GM12878 (cell line): ENCODE measurements around the gene ERN2. TPM values are rescaled to one million over a fixed set of nuclear protein-coding genes. Genes with fewer than 3 reads are reported as not detected.

Experiments used
- ATAC-seq: fragments of 200-7000 bp; cut with Tn5 transposase; 3 replicates; pipeline ENCODE4 v1.9.1; 2020; ENCODE audit warnings: mild to moderate bottlenecking, moderate library complexity
- BruUV-seq: library from RNA; stranded (reverse); fragments of 400-500 nt; replicated peaks from 2 replicates; lab custom pipeline; 2021; lab: Mats Ljungman, UMichigan
- CTCF ChIA-PET: fragments of 300-600 bp; sonication (Branson Sonifier 250); formaldehyde crosslinking; extraction: SDS; loops from one replicate; lab custom pipeline; 2021; ENCODE audit warnings: inconsistent platforms; lab: Yijun Ruan, JAX
- POLR2A ChIA-PET: fragments of 350-600 bp; formaldehyde crosslinking; extraction: SDS; loops from one replicate; lab custom pipeline; 2021; ENCODE audit warnings: inconsistent platforms; lab: Charles Lee
- RAD21 ChIA-PET: fragments of 300-600 bp; sonication (Branson Sonifier 250); formaldehyde crosslinking; loops from one replicate; lab custom pipeline; 2023; ENCODE audit warnings: antibody characterized with exemption; ENCODE audit not compliant: unreplicated experiment; lab: Charles Lee
- SMC1A ChIA-PET: fragments of 300-600 bp; sonication (Branson Sonifier 250); formaldehyde crosslinking; loops from one replicate; lab custom pipeline; 2023; ENCODE audit not compliant: unreplicated experiment, uncharacterized antibody; lab: Charles Lee
- DNase-seq: peaks from one replicate; pipeline ENCODE4 v3.0.0-alpha.2; 2011; ENCODE audit warnings: low read depth, low spot score
- FAIRE-seq: peaks from 3 replicates; lab custom pipeline; 2011; peaks lifted over from hg19 to GRCh38; lab: Jason Lieb, UNC
- H2AFZ ChIP-seq: 2 replicates; pipeline ENCODE4 v1.6.0; 2011; ENCODE audit warnings: low read depth, low read length, control low read depth; ENCODE audit not compliant: control insufficient read depth
- H3K27ac ChIP-seq: 2 replicates; pipeline ENCODE4 v1.5.1; 2011; ENCODE audit warnings: control low read depth; ENCODE audit not compliant: control insufficient read depth, insufficient read depth
- H3K27me3 ChIP-seq, 2 experiments: replicated peaks in 1 of 2; 2 replicates each; pipeline versions ENCODE4 v1.6.0 to v1.6.1; 2011; ENCODE audit warnings: low read length in 1 of 2; ENCODE audit not compliant: control insufficient read depth in 2 of 2, insufficient read depth in 2 of 2
- H3K36me3 ChIP-seq, 2 experiments: 2 replicates each; pipeline ENCODE4 v1.5.1; 2011; ENCODE audit warnings: low read length in 1 of 2; ENCODE audit not compliant: control insufficient read depth in 2 of 2, insufficient read depth in 2 of 2
- H3K4me1 ChIP-seq: 2 replicates; pipeline ENCODE4 v1.6.1; 2011; ENCODE audit warnings: mild to moderate bottlenecking, low read length, moderate library complexity, mixed read lengths; ENCODE audit not compliant: control insufficient read depth, insufficient read depth
- H3K4me2 ChIP-seq: 2 replicates; pipeline ENCODE4 v1.6.0; 2011; ENCODE audit warnings: control low read depth; ENCODE audit not compliant: control insufficient read depth, insufficient read depth
- H3K4me3 ChIP-seq: fragments of 200-600 bp; sonication (generic); 2 replicates; pipeline ENCODE4 v1.5.1; 2016
- H3K79me2 ChIP-seq: 2 replicates; pipeline ENCODE4 v1.6.0; 2011; ENCODE audit warnings: low read length; ENCODE audit not compliant: control insufficient read depth, insufficient read depth
- H3K9ac ChIP-seq: 2 replicates; pipeline ENCODE4 v1.8.0; 2011; ENCODE audit warnings: low read length, control low read depth, mixed read lengths; ENCODE audit not compliant: control insufficient read depth, insufficient read depth
- H3K9me3 ChIP-seq: replicated peaks from 3 replicates; pipeline ENCODE4 v1.5.1; 2011; ENCODE audit warnings: mild to moderate bottlenecking, low read length; ENCODE audit not compliant: control insufficient read depth, insufficient read depth
- H4K20me1 ChIP-seq: 2 replicates; pipeline ENCODE4 v1.6.0; 2011; ENCODE audit not compliant: control insufficient read depth, insufficient read depth
- BMI1 ChIP-seq: fragments of 450-650 bp; IDR thresholded peaks from 2 replicates; pipeline ENCODE4 v1.6.1; 2016; ENCODE audit warnings: mild to moderate bottlenecking, moderate library complexity, borderline replicate concordance
- CREB1 ChIP-seq: IDR thresholded peaks from 2 replicates; pipeline ENCODE4 v1.6.1; 2012; ENCODE audit warnings: low read depth, mild to moderate bottlenecking, inconsistent platforms
- IKZF2 ChIP-seq, 2 experiments: fragments of 450-650 bp; IDR thresholded peaks; 2 replicates each; pipeline ENCODE4 v1.6.1; 2017; ENCODE audit warnings: mild to moderate bottlenecking in 2 of 2, moderate library complexity in 2 of 2
- KAT2A ChIP-seq: conservative IDR thresholded peaks from 2 replicates; pipeline ENCODE4 v1.6.1; 2011; ENCODE audit warnings: low read depth, low read length; ENCODE audit not compliant: control insufficient read depth
- NR2C2 ChIP-seq: IDR thresholded peaks from 2 replicates; pipeline ENCODE4 v1.6.1; 2011; ENCODE audit warnings: borderline replicate concordance, low read depth; ENCODE audit not compliant: control insufficient read depth, insufficient read length
- POLR2A ChIP-seq: IDR thresholded peaks from 2 replicates; pipeline ENCODE4 v1.6.1; 2011; ENCODE audit warnings: low read depth, mild to moderate bottlenecking, low read length
- RAD21 ChIP-seq: IDR thresholded peaks from 2 replicates; pipeline ENCODE4 v1.6.1; 2011; ENCODE audit warnings: mild to moderate bottlenecking, low read depth, low read length, moderate library complexity; ENCODE audit not compliant: insufficient read depth
- RB1 ChIP-seq: fragments of 450-650 bp; formaldehyde crosslinking; IDR thresholded peaks from 2 replicates; pipeline ENCODE4 v1.6.1; 2017; ENCODE audit warnings: mild to moderate bottlenecking, borderline replicate concordance
- SREBF1 ChIP-seq: IDR thresholded peaks from 2 replicates; pipeline ENCODE4 v1.6.1; 2012; ENCODE audit warnings: mild to moderate bottlenecking, low read length
- SREBF2 ChIP-seq: IDR thresholded peaks from 2 replicates; pipeline ENCODE4 v1.6.1; 2012; ENCODE audit warnings: mild to moderate bottlenecking, low read length
- TCF12 ChIP-seq: IDR thresholded peaks from 2 replicates; pipeline ENCODE4 v1.6.1; 2011; ENCODE audit warnings: low read depth, mild to moderate bottlenecking, low read length
- ZNF24 ChIP-seq: fragments of 450-650 bp; IDR thresholded peaks from 2 replicates; pipeline ENCODE4 v1.6.1; 2017; ENCODE audit warnings: antibody characterized with exemption, mild to moderate bottlenecking
- WGBS: methylation state at CpG from one replicate; pipeline ENCODE4 v1.1.6; 2016; ENCODE audit warnings: low lambda C conversion rate; ENCODE audit not compliant: insufficient replicate concordance, insufficient coverage; ENCODE audit errors: missing lambda C conversion rate; 5-methylcytosine and 5-hydroxymethylcytosine counted together
- in situ Hi-C: fragments of 300-500 bp; cut with MboI; formaldehyde crosslinking; loops from 9 replicates; pipeline ENCODE4 v1.14.3; 2018; ENCODE audit warnings: mixed read lengths
- intact Hi-C: fragments of 100-400 bp; cut with micrococcal nuclease; formaldehyde crosslinking; loops from one replicate; pipeline ENCODE4 v1.14.2; 2022; ENCODE audit not compliant: unreplicated experiment
- polyA plus RNA-seq, 11 experiments: library from polyadenylated mRNA; depleted of rRNA in 4 of 11; unstranded in 6 of 11; stranded (reverse) in 5 of 11; fragments of >200 nt; fragmentation: Nextera tagmentation in 4 of 11; fragmentation: Illumina TruSeq in 1 of 11; extraction: Ambion mirVana in 4 of 11; extraction: Trizol in 1 of 11; gene quantifications; 1 replicate in 1 of 11; 2 replicates in 10 of 11; pipeline versions ENCODE4 v1.2.1 to v1.2.3, GENCODE V29; 2011 to 2016; ENCODE audit warnings: inconsistent platforms in 2 of 11, missing spikeins in 2 of 11, low read depth in 1 of 11
- total RNA-seq, 4 experiments: library from RNA; depleted of rRNA in 3 of 4; stranded (reverse); fragments of >200 nt in 3 of 4; fragmentation: Illumina TruSeq in 1 of 4; extraction: Trizol in 1 of 4; gene quantifications; 2 replicates each; pipeline versions ENCODE4 v1.2.1 to v1.2.3, GENCODE V29; 2013 to 2021
- TF ChIP-seq, protein P1 (sequence below): fragments of 150-350 bp; IDR thresholded peaks from 2 replicates; pipeline ENCODE4 v1.6.1; 2014; ENCODE audit warnings: mild to moderate bottlenecking, low read depth, low read length

The ERN2 gene
- total and polyA plus RNA-seq, 10 of the 15 experiments (the other 5 are each of a cell fraction or from before 2014, with no cell fraction given) = 0.06 to 0.95 (median 0.36) TPM; not detected in 5

DNA sequence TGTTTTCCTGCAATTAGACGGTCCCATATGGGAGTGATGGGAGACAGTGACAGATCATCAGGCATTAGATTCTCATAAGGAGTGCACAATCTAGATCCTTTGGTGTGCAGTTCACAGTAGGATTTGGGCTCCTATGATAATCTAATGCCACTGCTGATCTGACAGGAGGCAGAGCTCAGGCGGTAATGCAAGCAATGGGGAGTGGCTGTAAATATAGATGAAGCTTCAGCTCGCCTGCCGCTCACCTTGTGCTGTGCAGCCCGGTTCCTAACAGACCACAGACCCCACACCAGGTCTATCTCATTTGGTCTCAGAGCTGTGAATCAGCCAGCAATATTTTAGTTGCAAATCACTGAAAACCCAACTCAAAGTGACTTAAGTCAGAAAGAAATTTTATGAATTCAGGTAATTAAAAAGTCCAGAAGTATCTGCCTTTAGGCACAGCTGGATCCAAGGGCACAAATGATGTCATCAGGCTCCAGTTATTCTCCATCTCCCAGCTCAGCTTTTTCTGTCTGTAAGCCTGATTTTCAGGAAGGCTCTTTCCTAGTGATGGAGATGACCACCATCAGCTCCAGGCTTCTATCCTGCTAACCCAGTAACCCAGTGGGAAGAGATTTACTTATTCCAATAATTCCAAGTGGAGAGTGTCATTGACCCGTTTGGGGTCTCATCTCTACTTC, 45.1 kb upstream of the ERN2 start:
- CTCF ChIA-PET = no interaction called here
- Histone ChIP-seq H3K4me2 (no peak overlapping the region), H3K9ac (no peak overlapping the region), H3K4me1 (no peaks in the 10 kb centered on the region), H3K4me3 (no peak overlapping the region), H3K27ac (no peak overlapping the region), H3K9me3 (no peaks in the 10 kb centered on the region), H2AFZ (no peak overlapping the region), H3K79me2 (no peaks in the 10 kb centered on the region), H4K20me1 (no peaks in the 10 kb centered on the region), H3K27me3 (peaks cover 0 to 10% of the 10 kb centered on the region in 2 experiments), H3K36me3 (no peaks in the 10 kb centered on the region)
- in situ Hi-C loops (no loop called here), intact Hi-C loops (no loop called here)
- POLR2A ChIA-PET = interaction anchor here (0.6 kb wide), 1 partner anchor 10 kb away, joined by 6 read pairs; no protein-coding TSS in a partner anchor
- WGBS = 28% methylated on average over 6 of the region's 6 CpGs
- SMC1A ChIA-PET = no interaction called here
- TF ChIP-seq IKZF2 (IDR thresholded peaks at IDR 0.05) = no peak
- no peak for TF ChIP-seq NR2C2
- no peak for TF ChIP-seq POLR2A
- no peak for TF ChIP-seq RAD21
- no peak for TF ChIP-seq ZNF24
- TF ChIP-seq, protein P1, sequence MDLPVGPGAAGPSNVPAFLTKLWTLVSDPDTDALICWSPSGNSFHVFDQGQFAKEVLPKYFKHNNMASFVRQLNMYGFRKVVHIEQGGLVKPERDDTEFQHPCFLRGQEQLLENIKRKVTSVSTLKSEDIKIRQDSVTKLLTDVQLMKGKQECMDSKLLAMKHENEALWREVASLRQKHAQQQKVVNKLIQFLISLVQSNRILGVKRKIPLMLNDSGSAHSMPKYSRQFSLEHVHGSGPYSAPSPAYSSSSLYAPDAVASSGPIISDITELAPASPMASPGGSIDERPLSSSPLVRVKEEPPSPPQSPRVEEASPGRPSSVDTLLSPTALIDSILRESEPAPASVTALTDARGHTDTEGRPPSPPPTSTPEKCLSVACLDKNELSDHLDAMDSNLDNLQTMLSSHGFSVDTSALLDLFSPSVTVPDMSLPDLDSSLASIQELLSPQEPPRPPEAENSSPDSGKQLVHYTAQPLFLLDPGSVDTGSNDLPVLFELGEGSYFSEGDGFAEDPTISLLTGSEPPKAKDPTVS = no peak
- TF ChIP-seq SREBF1 = no peak
- no peak for TF ChIP-seq CREB1
- no peak for TF ChIP-seq RB1
- TF ChIP-seq KAT2A = no peak
- no peak for TF ChIP-seq SREBF2
- TF ChIP-seq BMI1 = no peak
- TF ChIP-seq TCF12 = no peak
- DNase-seq (no peak), FAIRE-seq (no peak), ATAC-seq (no peak)
- BruUV-seq = no TSS peak
- RAD21 ChIA-PET = no interaction called here
